H1 (cell line): ENCODE results near the gene KRAS. TPM values are rescaled to one million over a fixed set of nuclear protein-coding genes. Genes with fewer than 3 reads are reported as not detected.

ENCODE experiments used
- CBX8 ChIP-seq: fragments of 300-800, 300-1000 bp; sonication (generic); IDR thresholded peaks from 2 replicates; pipeline ENCODE4 v1.7.1; 2016; ENCODE audit warnings: low read depth, low read length, borderline replicate concordance
- CHD1 ChIP-seq: IDR thresholded peaks from 2 replicates; pipeline ENCODE4 v1.6.1; 2012; ENCODE audit warnings: low read depth, low read length, improper control_type of control experiment
- EGR1 ChIP-seq: IDR thresholded peaks from 2 replicates; pipeline ENCODE4 v1.6.1; 2011; ENCODE audit warnings: low read depth, low read length, borderline replicate concordance
- GTF2F1 ChIP-seq: IDR thresholded peaks from 2 replicates; pipeline ENCODE4 v1.6.1; 2012; ENCODE audit warnings: low read depth, low read length, improper control_type of control experiment, borderline replicate concordance
- HDAC6 ChIP-seq: IDR thresholded peaks from one replicate; pipeline ENCODE4 v1.7.1; 2012; ENCODE audit warnings: low read depth, mild to moderate bottlenecking, inconsistent platforms, low read length, moderate library complexity
- KDM4A ChIP-seq: IDR thresholded peaks from one replicate; pipeline ENCODE4 v1.7.1; 2012; ENCODE audit warnings: low read depth, mild to moderate bottlenecking, moderate library complexity, low read length, inconsistent platforms; ENCODE audit not compliant: severe bottlenecking
- MAFK ChIP-seq: IDR thresholded peaks from 2 replicates; pipeline ENCODE4 v1.6.1; 2012; ENCODE audit warnings: low read depth, mild to moderate bottlenecking, improper control_type of control experiment, low read length
- NANOG ChIP-seq: IDR thresholded peaks from 2 replicates; pipeline ENCODE4 v1.6.1; 2011; ENCODE audit warnings: low read length, low read depth, mild to moderate bottlenecking, inconsistent platforms; ENCODE audit not compliant: insufficient read depth, poor library complexity, severe bottlenecking
- POLR2A ChIP-seq, 2 experiments: IDR thresholded peaks; 1 replicate in 1 of 2; 2 replicates in 1 of 2; pipeline ENCODE4 v1.6.1; 2011; ENCODE audit warnings: low read depth in 2 of 2, low read length in 2 of 2, mild to moderate bottlenecking in 2 of 2; ENCODE audit errors: control extremely low read depth in 1 of 2
- POLR2AphosphoS5 ChIP-seq: IDR thresholded peaks from 2 replicates; pipeline ENCODE4 v1.6.1; 2011; ENCODE audit warnings: low read depth, low read length
- RAD21 ChIP-seq, 2 experiments: IDR thresholded peaks in 1 of 2; conservative IDR thresholded peaks in 1 of 2; 2 replicates each; pipeline ENCODE4 v1.6.1; 2011; ENCODE audit warnings: low read depth in 2 of 2, low read length in 2 of 2, improper control_type of control experiment in 1 of 2, inconsistent platforms in 1 of 2, mild to moderate bottlenecking in 1 of 2, moderate library complexity in 1 of 2
- RBBP5 ChIP-seq: IDR thresholded peaks from 2 replicates; pipeline ENCODE4 v1.7.1; 2012; ENCODE audit warnings: low read depth, mild to moderate bottlenecking, inconsistent platforms, low read length, moderate library complexity, borderline replicate concordance
- RFX5 ChIP-seq: IDR thresholded peaks from 2 replicates; pipeline ENCODE4 v1.6.1; 2011; ENCODE audit warnings: low read depth, low read length, improper control_type of control experiment, borderline replicate concordance
- RXRA ChIP-seq: IDR thresholded peaks from 2 replicates; pipeline ENCODE4 v1.6.1; 2011; ENCODE audit warnings: low read depth, mild to moderate bottlenecking, low read length, moderate library complexity; ENCODE audit not compliant: insufficient read depth
- SP2 ChIP-seq: IDR thresholded peaks from 2 replicates; pipeline ENCODE4 v1.6.1; 2012; ENCODE audit warnings: mild to moderate bottlenecking, low read length, inconsistent platforms
- SP4 ChIP-seq: IDR thresholded peaks from 2 replicates; pipeline ENCODE4 v1.6.1; 2012; ENCODE audit warnings: low read length, inconsistent platforms
- SRF ChIP-seq: IDR thresholded peaks from 2 replicates; pipeline ENCODE4 v1.6.1; 2011; ENCODE audit warnings: mild to moderate bottlenecking, low read depth, low read length, moderate library complexity
- SUZ12 ChIP-seq: fragments of 200-600 bp; sonication (generic); IDR thresholded peaks from 2 replicates; pipeline ENCODE4 v1.6.1; 2012; ENCODE audit warnings: mild to moderate bottlenecking, inconsistent platforms, low read length, moderate library complexity, mixed read lengths
- polyA plus RNA-seq, 7 experiments: library from polyadenylated mRNA; depleted of rRNA in 3 of 7; stranded (reverse) in 5 of 7; unstranded in 2 of 7; fragments of >200 nt in 5 of 7; fragments of 200-250 nt in 2 of 7; gene quantifications; 1 replicate in 5 of 7; 2 replicates in 1 of 7; 4 replicates in 1 of 7; pipeline versions ENCODE4 v1.2.1 to v1.2.3, GENCODE V29; 2011 to 2013; ENCODE audit warnings: missing spikeins in 2 of 7, mixed read lengths in 2 of 7
- total RNA-seq: library from RNA; stranded (reverse); fragmentation: NEBNext Ultra II Directional; extraction: Animal tissue kit (Norgen Biotek cat#: 25700); gene quantifications from 2 replicates; pipeline ENCODE4 v1.2.1, GENCODE V29; 2021
- TF ChIP-seq, protein P1 (sequence below): IDR thresholded peaks from 2 replicates; pipeline ENCODE4 v1.6.1; 2012; ENCODE audit warnings: low read length, inconsistent platforms

Gene KRAS
- total and polyA plus RNA-seq, 2 of the 8 experiments (the other 6 are each of a cell fraction or from before 2014, with no cell fraction given): 24.8 to 64.6 TPM

- no peak for TF ChIP-seq RAD21 (IDR thresholded peaks at IDR 0.05 in 1 of 2, conservative IDR thresholded peaks at IDR 0.05 in 1 of 2; ENCODE audit: low read depth in 2 of 2, low read length in 2 of 2)
- peak; percentile 67 for TF ChIP-seq KDM4A
- TF ChIP-seq HDAC6: no peak
- peak; percentile 56; the same call in 1 of the 2 replicates for TF ChIP-seq POLR2AphosphoS5
- TF ChIP-seq RBBP5: peak; percentile 85; the same call in 1 of the 2 replicates
- TF ChIP-seq SP2: no peak
- no peak for TF ChIP-seq CHD1
- TF ChIP-seq CBX8: no peak
- 0 out of 2 replicates have a peak, but pooled peaks have one; percentile 26 for TF ChIP-seq SP4
- TF ChIP-seq NANOG: no peak
- TF ChIP-seq, protein P1, sequence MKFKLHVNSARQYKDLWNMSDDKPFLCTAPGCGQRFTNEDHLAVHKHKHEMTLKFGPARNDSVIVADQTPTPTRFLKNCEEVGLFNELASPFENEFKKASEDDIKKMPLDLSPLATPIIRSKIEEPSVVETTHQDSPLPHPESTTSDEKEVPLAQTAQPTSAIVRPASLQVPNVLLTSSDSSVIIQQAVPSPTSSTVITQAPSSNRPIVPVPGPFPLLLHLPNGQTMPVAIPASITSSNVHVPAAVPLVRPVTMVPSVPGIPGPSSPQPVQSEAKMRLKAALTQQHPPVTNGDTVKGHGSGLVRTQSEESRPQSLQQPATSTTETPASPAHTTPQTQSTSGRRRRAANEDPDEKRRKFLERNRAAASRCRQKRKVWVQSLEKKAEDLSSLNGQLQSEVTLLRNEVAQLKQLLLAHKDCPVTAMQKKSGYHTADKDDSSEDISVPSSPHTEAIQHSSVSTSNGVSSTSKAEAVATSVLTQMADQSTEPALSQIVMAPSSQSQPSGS: no peak
- no peak for TF ChIP-seq RFX5
- no peak for TF ChIP-seq MAFK
- no peak for TF ChIP-seq SRF
- TF ChIP-seq EGR1: 0 out of 2 replicates have a peak, but pooled peaks have one; percentile 18
- TF ChIP-seq SUZ12: no peak
- TF ChIP-seq POLR2A (IDR thresholded peaks at IDR 0.05; ENCODE audit: control extremely low read depth in 1 of 2, low read depth in 2 of 2, low read length in 2 of 2): peak; percentile 65 to 83
- no peak for TF ChIP-seq RXRA
- no peak for TF ChIP-seq GTF2F1
Observed at GRCh38 chr12:25195056-25195971, 55.4 kb downstream of the KRAS start, which contains the start of the genes DNAI7 and ETFRF1 (continued).
